Trophoblast cell (in vitro differentiated cells and primary cell): ENCODE results near the gene PDGFRB.
A peak's percentile ranks its signal among the peaks of the same experiment; 100 is the strongest.

Experiments
- DNase-seq, 2 donors: peaks; one replicate each; pipeline ENCODE4 v3.0.0-alpha.2; 2016
- H2AFZ ChIP-seq: 2 replicates; pipeline ENCODE4 v1.6.1; 2013; ENCODE audit warnings: low read length, moderate library complexity, mild to moderate bottlenecking; ENCODE audit not compliant: insufficient read depth, poor library complexity
- H2AK5ac ChIP-seq: 2 replicates; pipeline ENCODE4 v1.6.1; 2013; ENCODE audit warnings: mild to moderate bottlenecking, low read length
- H2BK120ac ChIP-seq: 2 replicates; pipeline ENCODE4 v1.6.1; 2013; ENCODE audit warnings: low read length, mild to moderate bottlenecking, moderate library complexity; ENCODE audit not compliant: insufficient read depth, poor library complexity
- H2BK12ac ChIP-seq: 2 replicates; pipeline ENCODE4 v1.6.1; 2013; ENCODE audit warnings: mild to moderate bottlenecking, low read length, moderate library complexity
- H2BK5ac ChIP-seq: 2 replicates; pipeline ENCODE4 v1.6.1; 2013; ENCODE audit warnings: low read length, low read depth, moderate library complexity, mild to moderate bottlenecking; ENCODE audit not compliant: poor library complexity
- H3K14ac ChIP-seq: 2 replicates; pipeline ENCODE4 v1.6.1; 2013; ENCODE audit warnings: mild to moderate bottlenecking, low read length
- H3K18ac ChIP-seq: 2 replicates; pipeline ENCODE4 v1.6.1; 2013; ENCODE audit warnings: mild to moderate bottlenecking, low read length
- H3K23ac ChIP-seq: 2 replicates; pipeline ENCODE4 v1.6.1; 2013; ENCODE audit warnings: low read length
- H3K27ac ChIP-seq: 2 replicates; pipeline ENCODE4 v1.5.1; 2013; ENCODE audit warnings: low read depth, mild to moderate bottlenecking, inconsistent platforms, low read length, moderate library complexity
- H3K27me3 ChIP-seq: 2 replicates; pipeline ENCODE4 v1.6.1; 2013; ENCODE audit warnings: inconsistent platforms, mild to moderate bottlenecking, low read length, moderate library complexity; ENCODE audit not compliant: insufficient read depth
- H3K36me3 ChIP-seq, 2 experiments: 1 replicate in 1 of 2; 2 replicates in 1 of 2; pipeline ENCODE4 v1.6.1; 2013; ENCODE audit warnings: low read length in 2 of 2, mild to moderate bottlenecking in 2 of 2, moderate library complexity in 1 of 2; ENCODE audit not compliant: insufficient read depth in 2 of 2, control insufficient read depth in 1 of 2
- H3K4ac ChIP-seq: 2 replicates; pipeline ENCODE4 v1.6.1; 2013; ENCODE audit warnings: low read depth, mild to moderate bottlenecking, low read length, moderate library complexity
- H3K4me1 ChIP-seq, 2 experiments: 1 replicate in 1 of 2; 2 replicates in 1 of 2; pipeline ENCODE4 v1.6.1; 2013; ENCODE audit warnings: low read length in 2 of 2, mild to moderate bottlenecking in 2 of 2, moderate library complexity in 1 of 2; ENCODE audit not compliant: insufficient read depth in 2 of 2, control insufficient read depth in 1 of 2
- H3K4me2 ChIP-seq: 2 replicates; pipeline ENCODE4 v1.6.1; 2013; ENCODE audit warnings: inconsistent platforms, mild to moderate bottlenecking, low read length, moderate library complexity
- H3K4me3 ChIP-seq: 2 replicates; pipeline ENCODE4 v1.5.1; 2013; ENCODE audit warnings: mild to moderate bottlenecking, low read depth, low read length, inconsistent platforms
- H3K79me1 ChIP-seq: one replicate; pipeline ENCODE4 v1.6.1; 2013; ENCODE audit warnings: low read length
- H3K79me2 ChIP-seq: 2 replicates; pipeline ENCODE4 v1.6.1; 2013; ENCODE audit warnings: low read length, mild to moderate bottlenecking; ENCODE audit not compliant: control insufficient read depth, insufficient read depth, poor library complexity
- H3K9ac ChIP-seq: 2 replicates; pipeline ENCODE4 v1.6.1; 2013; ENCODE audit warnings: mild to moderate bottlenecking, low read length
- H3K9me3 ChIP-seq: 2 replicates; pipeline ENCODE4 v1.6.1; 2013; ENCODE audit warnings: low read depth, mild to moderate bottlenecking, control low read depth, inconsistent platforms, low read length; ENCODE audit not compliant: insufficient read depth
- H4K12ac ChIP-seq: 2 replicates; pipeline ENCODE4 v1.6.1; 2013; ENCODE audit warnings: low read depth, mild to moderate bottlenecking, low read length, moderate library complexity
- H4K8ac ChIP-seq: 2 replicates; pipeline ENCODE4 v1.6.1; 2013; ENCODE audit warnings: low read depth, mild to moderate bottlenecking, low read length, moderate library complexity
- H4K91ac ChIP-seq: one replicate; pipeline ENCODE4 v1.6.1; 2013; ENCODE audit warnings: low read depth, mild to moderate bottlenecking, low read length, moderate library complexity
- WGBS: extraction: QIAGEN DNeasy Blood & Tissue Kit; methylation state at CpG from one replicate; pipeline ENCODE4 v1.1.7; 2013; ENCODE audit warnings: missing lambda C conversion rate; ENCODE audit not compliant: insufficient read length, insufficient coverage; ENCODE audit errors: extremely low coverage; 5-methylcytosine and 5-hydroxymethylcytosine counted together

The PDGFRB gene

DNA sequence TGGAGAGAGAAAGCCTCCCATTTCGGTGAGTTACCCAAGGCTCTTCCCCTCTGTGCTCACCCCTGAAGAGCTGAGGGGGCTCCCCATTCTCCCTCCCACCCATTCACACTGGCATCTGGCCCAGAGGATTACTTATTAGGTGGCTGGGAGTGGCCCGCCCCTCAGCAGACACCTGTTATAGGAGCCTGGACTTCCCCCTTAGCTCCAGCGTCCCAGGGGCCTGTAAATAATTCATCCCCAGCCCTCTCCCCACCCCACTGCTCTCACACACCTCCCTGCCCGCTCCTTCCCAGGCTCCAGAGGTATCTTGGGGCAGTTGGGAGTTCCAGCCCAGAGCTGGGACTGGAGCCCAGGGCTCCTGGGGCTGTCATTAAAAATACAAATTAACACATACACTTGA is 22.6 kb upstream of the PDGFRB start:
- Histone ChIP-seq H3K23ac (no peak overlapping the region), H2BK5ac (no peak overlapping the region), H3K27me3 (no peaks in the 10 kb centered on the region), H3K27ac (no peak overlapping the region), H2AFZ (no peak overlapping the region), H3K79me1 (peaks cover 4% of the 10 kb centered on the region), H2AK5ac (no peak overlapping the region), H3K4ac (no peak overlapping the region), H3K36me3 (no peaks in the 10 kb centered on the region), H4K12ac (no peak overlapping the region), H3K4me3 (no peak overlapping the region), H3K18ac (no peak overlapping the region), H4K8ac (no peak overlapping the region), H2BK12ac (no peak overlapping the region), H3K4me1 (peaks cover 0 to under 1% of the 10 kb centered on the region in 2 experiments), H3K79me2 (no peaks in the 10 kb centered on the region), H4K91ac (no peak overlapping the region), H3K14ac (no peak overlapping the region), H3K9ac (no peak overlapping the region), H3K9me3 (no peaks in the 10 kb centered on the region), H3K4me2 (no peak overlapping the region), H2BK120ac (no peak overlapping the region)
- no peak for DNase-seq
- WGBS = no CpG with 5 or more reads among the region's 4 CpGs

DNA sequence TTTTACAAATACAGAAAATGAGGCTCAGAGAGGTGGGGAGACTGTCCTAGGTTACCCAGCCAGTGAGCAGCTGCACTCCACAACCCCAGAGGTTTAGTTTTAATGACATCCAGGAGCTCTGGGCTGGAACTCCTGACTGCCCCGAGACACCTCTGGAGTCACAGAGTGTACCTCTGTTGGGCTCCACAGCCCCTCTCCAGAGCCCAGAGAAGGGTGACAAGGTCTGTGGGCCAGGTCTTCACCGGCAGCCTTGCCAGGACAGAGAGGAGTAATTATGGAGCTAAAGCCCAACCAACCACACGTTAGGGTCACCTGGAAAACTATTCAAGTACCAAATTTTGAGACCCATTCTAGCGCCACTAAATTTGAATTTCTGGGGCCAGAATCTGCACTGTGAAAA is 22.1 kb upstream of the PDGFRB start:
- no peak overlapping the region for H3K18ac ChIP-seq

DNA sequence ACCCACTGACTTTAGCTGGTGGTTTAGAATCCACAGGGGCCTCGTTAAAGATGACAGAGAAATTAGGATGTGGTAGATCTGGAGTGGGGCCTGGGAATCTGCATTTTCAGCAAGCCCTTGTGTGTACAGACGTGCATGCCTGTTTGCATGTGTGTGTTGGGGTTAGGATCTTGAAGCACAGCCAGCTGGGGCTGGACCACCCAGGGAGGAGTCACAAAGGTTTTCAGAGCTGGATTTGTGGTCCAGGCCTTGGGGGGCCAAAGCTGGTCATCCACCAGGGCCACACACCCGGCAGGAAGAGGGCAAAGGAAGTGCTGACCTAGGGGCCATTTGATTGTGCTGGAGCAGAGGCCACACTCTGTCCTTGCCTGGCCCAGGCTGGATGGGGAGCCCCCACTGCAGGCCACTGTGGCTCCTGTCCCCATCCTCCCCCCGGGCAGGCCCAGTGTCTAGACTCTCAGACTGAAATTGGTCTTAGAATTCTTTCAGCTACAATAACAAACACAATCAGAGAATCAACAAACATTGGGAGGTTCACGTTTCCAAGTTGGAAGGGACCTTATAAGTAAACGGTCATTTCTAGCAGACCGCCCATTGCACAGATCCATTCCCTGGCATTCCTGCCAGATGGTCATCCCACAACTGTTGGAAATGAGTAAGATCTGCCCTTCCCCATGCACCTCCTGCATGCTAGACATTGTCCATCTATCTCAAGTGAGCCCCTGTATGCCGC is 21.3 kb upstream of the PDGFRB start:
- no peak overlapping the region for H3K9ac ChIP-seq
- no peak overlapping the region for H2BK5ac ChIP-seq
- H3K36me3 ChIP-seq = no peaks in the 10 kb centered on the region
- no peak overlapping the region for H4K8ac ChIP-seq
- H3K23ac ChIP-seq = no peak overlapping the region
- H4K12ac ChIP-seq = no peak overlapping the region
- no peaks in the 10 kb centered on the region for H3K27me3 ChIP-seq
- H3K9me3 ChIP-seq = no peaks in the 10 kb centered on the region
- no peak overlapping the region for H3K18ac ChIP-seq
- WGBS = no CpG with 5 or more reads among the region's 8 CpGs
- peaks cover 0 to 2% of the 10 kb centered on the region in 2 experiments for H3K4me1 ChIP-seq
- H3K27ac ChIP-seq = no peak overlapping the region
- DNase-seq = no peak
- no peak overlapping the region for H4K91ac ChIP-seq
- H3K4ac ChIP-seq = no peak overlapping the region
- no peak overlapping the region for H2BK12ac ChIP-seq
- no peak overlapping the region for H3K14ac ChIP-seq
- H2AFZ ChIP-seq = no peak overlapping the region
- no peak overlapping the region for H2BK120ac ChIP-seq
- H2AK5ac ChIP-seq = no peak overlapping the region
- H3K79me1 ChIP-seq = peaks cover 4% of the 10 kb centered on the region
- no peak overlapping the region for H3K4me2 ChIP-seq
- H3K4me3 ChIP-seq = no peak overlapping the region
- no peaks in the 10 kb centered on the region for H3K79me2 ChIP-seq

More for the DNA sequence above, 22.1 kb upstream of the PDGFRB start:
- DNase-seq = no peak
- no peak overlapping the region for H4K12ac ChIP-seq
- no peak overlapping the region for H3K4me3 ChIP-seq
- WGBS = no CpG with 5 or more reads among the region's 4 CpGs
- no peaks in the 10 kb centered on the region for H3K36me3 ChIP-seq
- no peak overlapping the region for H2BK120ac ChIP-seq
- H4K91ac ChIP-seq = no peak overlapping the region
- H4K8ac ChIP-seq = no peak overlapping the region
- H3K27me3 ChIP-seq = no peaks in the 10 kb centered on the region
- H3K27ac ChIP-seq = no peak overlapping the region
- no peak overlapping the region for H2BK5ac ChIP-seq
- H3K4me1 ChIP-seq = peaks cover 0 to 2% of the 10 kb centered on the region in 2 experiments
- H3K14ac ChIP-seq = no peak overlapping the region
- no peak overlapping the region for H3K23ac ChIP-seq
- no peak overlapping the region for H3K4me2 ChIP-seq
- no peak overlapping the region for H2BK12ac ChIP-seq
- H3K9ac ChIP-seq = no peak overlapping the region
- peaks cover 4% of the 10 kb centered on the region for H3K79me1 ChIP-seq
- H2AFZ ChIP-seq = no peak overlapping the region
- no peak overlapping the region for H3K4ac ChIP-seq
- no peaks in the 10 kb centered on the region for H3K79me2 ChIP-seq
- H3K9me3 ChIP-seq = no peaks in the 10 kb centered on the region
- H2AK5ac ChIP-seq = no peak overlapping the region

DNA sequence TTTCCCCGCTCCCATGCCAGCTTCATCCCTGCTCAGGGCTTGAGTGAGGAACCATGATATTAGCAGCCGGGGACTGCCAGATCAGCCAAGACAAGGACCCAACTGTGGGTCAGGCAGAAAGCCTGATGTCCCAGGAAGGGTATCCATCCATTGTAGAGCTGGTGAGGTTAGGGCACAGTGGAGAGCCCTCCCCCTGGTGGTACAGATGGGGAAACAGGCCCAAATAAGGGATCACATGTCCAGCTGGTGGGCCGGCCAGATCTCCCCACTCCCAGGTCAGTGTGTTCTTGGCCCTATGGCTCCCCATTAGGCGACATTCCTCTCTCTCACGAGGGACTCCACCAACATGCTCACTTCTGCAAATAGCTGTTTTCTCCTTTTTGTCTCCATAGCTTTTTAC is 19.9 kb upstream of the PDGFRB start:
- no peak overlapping the region for H3K18ac ChIP-seq
- H2AK5ac ChIP-seq = no peak overlapping the region
- no peak overlapping the region for H3K27ac ChIP-seq
- DNase-seq = peak; percentile 15 to 47
- no peaks in the 10 kb centered on the region for H3K36me3 ChIP-seq
- H3K4me1 ChIP-seq = peaks cover 0 to 2% of the 10 kb centered on the region in 2 experiments
- no peak overlapping the region for H3K9ac ChIP-seq
- H3K14ac ChIP-seq = no peak overlapping the region
- H2AFZ ChIP-seq = no peak overlapping the region
- WGBS = no CpG with 5 or more reads among the region's 5 CpGs
- H3K23ac ChIP-seq = no peak overlapping the region
- H3K9me3 ChIP-seq = no peaks in the 10 kb centered on the region
- H2BK12ac ChIP-seq = peak overlapping the region; percentile 33
- H2BK5ac ChIP-seq = no peak overlapping the region
- H4K12ac ChIP-seq = no peak overlapping the region
- no peak overlapping the region for H3K4me2 ChIP-seq
- H4K8ac ChIP-seq = no peak overlapping the region
- H3K27me3 ChIP-seq = no peaks in the 10 kb centered on the region
- no peak overlapping the region for H4K91ac ChIP-seq
- no peak overlapping the region for H2BK120ac ChIP-seq
- no peaks in the 10 kb centered on the region for H3K79me2 ChIP-seq
- peaks cover 4% of the 10 kb centered on the region for H3K79me1 ChIP-seq
- no peak overlapping the region for H3K4me3 ChIP-seq
- no peak overlapping the region for H3K4ac ChIP-seq
